ENCODE results near the gene CMPK1.

CMPK1 gene

GRCh38 chr1:47396671-47397196 lies 63.1 kb downstream of the CMPK1 start:
- no peak for DNase-seq

GRCh38 chr1:47399138-47399845 lies 65.7 kb downstream of the CMPK1 start:
- DNase-seq = no peak

- no peak for DNase-seq
Observed at GRCh38 chr1:47399846-47400155, 66.2 kb downstream of the CMPK1 start.

GRCh38 chr1:47401761-47402160 lies 68.2 kb downstream of the CMPK1 start:
- DNase-seq = no peak

GRCh38 chr1:47402591-47402990 lies 69.0 kb downstream of the CMPK1 start:
- no peak for DNase-seq

GRCh38 chr1:47403321-47403910 lies 69.8 kb downstream of the CMPK1 start:
- DNase-seq = no peak

- no peak for DNase-seq
Observed at GRCh38 chr1:47405697-47406096, 72.1 kb downstream of the CMPK1 start.

GRCh38 chr1:47406966-47407365 lies 73.4 kb downstream of the CMPK1 start:
- no peak for DNase-seq

GRCh38 chr1:47407481-47407880 lies 73.9 kb downstream of the CMPK1 start:
- no peak for DNase-seq

GRCh38 chr1:47409311-47410067 lies 75.9 kb downstream of the CMPK1 start:
- no peak for DNase-seq

GRCh38 chr1:47410068-47410455 lies 76.5 kb downstream of the CMPK1 start:
- no peak for DNase-seq

GRCh38 chr1:47411436-47411835 lies 77.8 kb downstream of the CMPK1 start:
- no peak for DNase-seq

- DNase-seq = no peak
Observed at GRCh38 chr1:47412437-47412836, 78.8 kb downstream of the CMPK1 start.

GRCh38 chr1:47415728-47416318 lies 82.2 kb downstream of the CMPK1 start, which contains the start of gene FOXE3:
TSS of gene FOXE3 (plus strand) at chr1:47416285. CDS start at chr1:47416316, 31 bp downstream.
- no peak for DNase-seq

GRCh38 chr1:47416319-47417169 lies 83.0 kb downstream of the CMPK1 start:
- DNase-seq = no peak

GRCh38 chr1:47417170-47418044 lies 83.8 kb downstream of the CMPK1 start:
- no peak for DNase-seq

- no peak for DNase-seq
Observed at GRCh38 chr1:47418122-47418521, 84.5 kb downstream of the CMPK1 start.

- DNase-seq = no peak
Observed at GRCh38 chr1:47418681-47419325, 85.2 kb downstream of the CMPK1 start.

GRCh38 chr1:47420547-47420946 lies 87.0 kb downstream of the CMPK1 start:
- DNase-seq = no peak

GRCh38 chr1:47423872-47424271 lies 90.3 kb downstream of the CMPK1 start:
- no peak for DNase-seq
